SK-N-MC (cell line): ENCODE results near the gene GMDS.

Experiments used
- DNase-seq: peaks from one replicate; pipeline ENCODE4 v3.0.0-alpha.2; 2011; ENCODE audit warnings: low read depth, low spot score
- H3K27ac ChIP-seq: fragments of 200-600 bp; sonication (generic); 2 replicates; pipeline ENCODE4 v1.5.1; 2016; ENCODE audit warnings: mixed run types
- H3K36me3 ChIP-seq: fragments of 200-600 bp; sonication (generic); 2 replicates; pipeline ENCODE4 v1.6.1; 2017; ENCODE audit warnings: antibody characterized with exemption, low read length, mixed read lengths; ENCODE audit not compliant: insufficient read depth
- H3K4me3 ChIP-seq: fragments of 200-600 bp; sonication (generic); 2 replicates; pipeline ENCODE4 v1.5.1; 2016
- H3K9ac ChIP-seq: fragments of 200-600 bp; sonication (generic); 2 replicates; pipeline ENCODE4 v1.8.0; 2017; ENCODE audit warnings: mixed run types, mixed read lengths; ENCODE audit not compliant: insufficient read length
- H3K9me3 ChIP-seq: fragments of 200-600 bp; sonication (generic); 2 replicates; pipeline ENCODE4 v1.6.1; 2017; ENCODE audit warnings: low read depth, mild to moderate bottlenecking, antibody characterized with exemption, low read length, moderate library complexity, mixed read lengths
- EZH2 ChIP-seq: fragments of 200-600 bp; sonication (generic); IDR thresholded peaks from one replicate; pipeline ENCODE4 v1.6.1; 2017; ENCODE audit warnings: antibody characterized with exemption
- FOXP2 ChIP-seq: optimal IDR thresholded peaks from 2 replicates; pipeline ENCODE3; 2011; ENCODE audit warnings: mild to moderate bottlenecking, moderate library complexity; ENCODE audit not compliant: insufficient read depth; ENCODE audit errors: extremely low read length, control extremely low read depth
- POLR2AphosphoS5 ChIP-seq: IDR thresholded peaks from 2 replicates; pipeline ENCODE4 v1.6.1; 2012; ENCODE audit warnings: mild to moderate bottlenecking, low read depth, low read length, borderline replicate concordance

Gene GMDS

DNA sequence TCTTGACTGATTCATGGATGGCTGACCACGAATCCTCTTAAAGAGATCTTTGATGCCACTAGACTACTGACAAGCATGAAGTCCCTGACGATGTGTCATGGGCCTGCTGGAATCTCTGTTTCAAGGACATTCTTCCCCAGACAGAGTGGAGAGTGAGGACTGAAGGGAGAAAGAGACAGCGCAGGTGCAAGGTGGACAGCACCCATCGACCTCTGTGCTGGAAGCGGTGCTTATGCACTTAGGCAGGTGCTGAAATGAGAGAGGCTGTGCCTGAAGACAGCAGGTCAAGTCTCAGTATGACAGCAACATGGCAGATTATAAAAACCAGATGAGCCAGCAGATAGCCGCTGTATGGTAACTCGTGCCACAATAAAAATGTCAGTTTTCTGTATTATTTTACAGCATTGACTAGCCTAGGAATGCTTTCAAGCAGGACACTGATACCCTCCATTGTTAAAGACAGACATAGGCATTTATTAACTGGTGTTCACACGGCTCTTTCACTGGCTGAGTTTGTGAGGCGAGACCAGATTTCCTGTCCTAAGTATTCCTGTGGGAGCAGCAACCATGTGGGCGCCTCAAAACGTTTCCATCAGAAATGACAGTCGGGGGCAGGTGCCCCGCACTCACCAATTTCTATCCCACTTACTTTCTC lies 588.2 kb downstream of the GMDS start:
- TF ChIP-seq POLR2AphosphoS5 (no peak), EZH2 (no peak), FOXP2 (no peak)
- H3K9me3 ChIP-seq = no peaks in the 10 kb centered on the region
- no peak overlapping the region for H3K9ac ChIP-seq
- no peaks in the 10 kb centered on the region for H3K36me3 ChIP-seq
- no peak overlapping the region for H3K4me3 ChIP-seq
- no peak overlapping the region for H3K27ac ChIP-seq
- DNase-seq = no peak

GRCh38 chr6:1654054-1654453 lies 591.4 kb downstream of the GMDS start:
- Histone ChIP-seq H3K36me3 (no peaks in the 10 kb centered on the region), H3K9me3 (no peaks in the 10 kb centered on the region), H3K27ac (no peak overlapping the region), H3K9ac (no peak overlapping the region), H3K4me3 (no peak overlapping the region)
- no peak for DNase-seq
- TF ChIP-seq FOXP2 (no peak), EZH2 (no peak), POLR2AphosphoS5 (no peak)

DNA sequence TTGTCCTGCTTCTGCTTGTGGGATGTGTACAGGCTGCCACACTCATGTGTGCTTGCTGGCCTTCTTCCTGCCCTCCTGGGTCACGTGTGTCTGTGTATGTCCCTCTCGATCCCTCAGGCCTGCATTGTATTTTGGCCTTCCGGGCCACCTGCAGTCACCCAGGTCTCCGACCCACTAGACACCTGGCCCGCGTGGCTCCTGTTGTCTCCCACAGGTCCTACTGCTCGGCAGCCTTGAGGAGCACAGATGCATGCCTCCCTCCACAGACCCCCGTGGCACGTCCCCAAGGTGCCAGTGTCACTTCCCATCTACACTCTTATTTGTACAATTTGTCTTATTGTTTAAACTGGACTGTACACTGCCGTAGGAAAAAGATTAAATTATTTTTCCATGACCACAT lies 592.6 kb downstream of the GMDS start:
- no peak for DNase-seq
- Histone ChIP-seq H3K9ac (no peak overlapping the region), H3K36me3 (no peaks in the 10 kb centered on the region), H3K27ac (no peak overlapping the region), H3K4me3 (no peak overlapping the region), H3K9me3 (no peaks in the 10 kb centered on the region)
- TF ChIP-seq EZH2 = no peak

GRCh38 chr6:1651362-1651761 lies 594.0 kb downstream of the GMDS start:
- Histone ChIP-seq H3K9me3 (no peaks in the 10 kb centered on the region), H3K27ac (no peak overlapping the region), H3K9ac (no peak overlapping the region), H3K36me3 (no peaks in the 10 kb centered on the region), H3K4me3 (no peak overlapping the region)
- TF ChIP-seq FOXP2 = no peak
- TF ChIP-seq POLR2AphosphoS5 = no peak
- no peak for TF ChIP-seq EZH2
- no peak for DNase-seq

DNA sequence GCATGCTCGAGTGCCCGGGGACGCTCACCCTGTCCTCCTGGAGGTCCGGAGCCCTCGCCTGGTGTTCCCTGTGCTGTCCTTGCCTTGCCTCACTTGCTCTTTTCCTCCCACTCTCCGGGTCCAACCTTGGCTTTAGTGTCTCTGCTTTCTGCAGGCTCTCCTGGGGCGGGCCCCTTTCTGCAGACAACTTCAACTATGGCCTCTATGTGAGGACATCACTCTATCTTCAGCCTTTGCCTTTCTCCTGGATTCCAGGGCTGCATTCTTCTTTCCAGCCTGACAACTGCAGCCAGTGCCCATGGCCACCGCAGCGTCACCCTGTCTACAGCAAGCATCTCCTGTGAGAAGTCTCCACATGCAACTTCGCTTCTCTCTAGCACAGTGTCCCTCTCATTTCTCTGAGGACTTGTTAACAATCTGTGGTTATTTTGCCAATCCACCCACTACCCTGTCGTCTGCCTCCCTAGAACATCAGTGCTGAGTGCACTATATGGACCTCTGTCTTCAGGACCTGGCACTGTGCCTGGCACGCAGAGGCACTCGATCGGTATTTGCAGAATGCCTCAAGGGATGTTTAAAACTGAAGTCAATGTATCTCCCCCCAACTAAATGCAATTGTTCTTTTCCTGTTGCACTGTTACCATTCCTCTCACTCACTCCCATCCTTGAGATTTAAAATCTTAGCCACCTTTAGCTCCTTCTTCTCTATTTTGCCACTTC lies 599.8 kb downstream of the GMDS start:
- no peak for TF ChIP-seq FOXP2
- no peak for TF ChIP-seq POLR2AphosphoS5
- TF ChIP-seq EZH2 = no peak
- Histone ChIP-seq H3K9ac (no peak overlapping the region), H3K9me3 (no peaks in the 10 kb centered on the region), H3K27ac (no peak overlapping the region), H3K4me3 (no peak overlapping the region), H3K36me3 (no peaks in the 10 kb centered on the region)
- DNase-seq = no peak

DNA sequence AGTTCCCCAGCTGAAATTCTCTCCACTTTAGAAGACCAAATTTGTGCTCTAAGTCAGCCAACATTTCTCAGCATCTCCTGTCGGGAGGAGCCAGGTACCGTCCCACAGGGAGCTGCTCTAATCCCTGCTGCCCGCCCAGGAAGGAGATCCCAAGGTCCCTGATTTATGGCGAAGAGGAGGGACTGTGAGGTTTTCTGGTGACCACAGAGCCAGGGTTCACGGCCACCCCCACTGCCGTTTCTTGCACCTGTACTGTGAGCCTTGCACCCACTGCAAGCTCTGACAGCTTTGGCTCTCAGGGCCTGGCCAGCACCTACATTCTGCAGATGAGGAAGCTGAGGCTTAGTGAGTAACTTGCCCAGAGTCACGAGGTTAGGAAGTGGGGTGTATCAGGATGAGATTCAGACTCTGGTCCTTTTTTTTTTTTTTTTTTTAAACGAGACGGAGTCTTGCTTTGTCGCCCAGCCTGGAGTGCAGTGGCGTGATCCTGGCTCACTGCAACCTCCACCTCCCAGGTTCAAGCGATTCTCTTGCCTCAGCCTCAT lies 600.8 kb downstream of the GMDS start:
- no peak overlapping the region for H3K4me3 ChIP-seq

DNA sequence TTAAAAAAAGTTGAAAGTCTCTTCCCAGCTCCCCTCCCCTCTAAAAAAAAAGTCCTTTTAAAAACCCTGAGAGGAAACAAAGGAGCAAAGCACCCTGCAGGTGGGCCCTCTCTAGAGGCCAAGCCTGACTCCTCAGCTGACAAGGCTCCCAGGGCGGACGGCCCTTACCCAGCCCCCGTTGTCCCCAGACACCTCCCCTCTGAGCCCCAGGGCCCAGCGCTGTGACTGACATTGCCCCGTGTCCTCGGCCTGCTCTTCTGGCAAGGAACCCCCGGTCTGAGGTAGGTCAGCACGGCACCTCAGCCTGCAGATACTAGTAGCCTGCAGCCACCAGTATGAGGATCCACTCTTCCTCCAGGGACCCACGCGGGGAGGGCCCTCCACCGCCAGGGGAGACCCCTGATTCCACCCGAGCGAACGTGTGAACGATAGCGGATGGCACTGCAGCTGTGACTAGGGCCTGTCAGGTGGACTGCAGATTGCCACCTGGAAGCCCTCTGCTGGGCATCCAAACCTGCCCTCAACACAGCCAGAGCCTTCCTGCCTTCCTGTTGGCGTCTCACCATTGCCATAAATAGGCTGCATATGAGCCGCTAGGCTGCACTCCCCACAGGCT lies 601.5 kb downstream of the GMDS start:
- H3K27ac ChIP-seq = no peak overlapping the region
- H3K9ac ChIP-seq = no peak overlapping the region
- H3K4me3 ChIP-seq = no peak overlapping the region
- no peak for TF ChIP-seq EZH2
- TF ChIP-seq FOXP2 = no peak
- no peak for TF ChIP-seq POLR2AphosphoS5
- DNase-seq = no peak
- H3K9me3 ChIP-seq = no peaks in the 10 kb centered on the region
- H3K36me3 ChIP-seq = no peaks in the 10 kb centered on the region

More for the DNA sequence above, 600.8 kb downstream of the GMDS start:
- no peak overlapping the region for H3K27ac ChIP-seq
- no peak overlapping the region for H3K9ac ChIP-seq
- DNase-seq = no peak
- no peak for TF ChIP-seq FOXP2
- no peak for TF ChIP-seq POLR2AphosphoS5
- no peak for TF ChIP-seq EZH2
- no peaks in the 10 kb centered on the region for H3K9me3 ChIP-seq
- H3K36me3 ChIP-seq = no peaks in the 10 kb centered on the region

DNA sequence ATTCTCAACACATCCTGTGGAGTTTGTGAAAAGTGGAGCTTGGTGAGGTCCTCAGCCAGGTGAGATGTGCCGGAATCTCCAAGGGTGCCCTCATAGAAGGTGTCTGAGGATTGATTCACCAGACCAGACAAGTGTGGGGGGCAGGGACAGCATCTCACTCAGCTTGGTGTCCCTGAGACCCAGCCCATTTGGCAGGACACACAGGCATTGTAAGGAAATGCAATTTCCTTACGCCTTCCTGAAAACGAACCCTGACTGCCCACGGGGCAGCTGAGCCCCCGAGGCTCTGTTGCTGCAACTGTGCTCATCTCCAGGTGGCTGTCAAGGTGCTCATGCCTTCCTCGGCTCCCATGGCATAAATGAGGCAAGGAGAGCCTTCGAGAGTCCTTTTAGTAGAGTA lies 602.3 kb downstream of the GMDS start:
- Histone ChIP-seq H3K27ac (no peak overlapping the region), H3K9me3 (no peaks in the 10 kb centered on the region), H3K36me3 (no peaks in the 10 kb centered on the region), H3K9ac (no peak overlapping the region), H3K4me3 (no peak overlapping the region)
- no peak for DNase-seq
- no peak for TF ChIP-seq POLR2AphosphoS5
- TF ChIP-seq FOXP2 = no peak
- no peak for TF ChIP-seq EZH2

DNA sequence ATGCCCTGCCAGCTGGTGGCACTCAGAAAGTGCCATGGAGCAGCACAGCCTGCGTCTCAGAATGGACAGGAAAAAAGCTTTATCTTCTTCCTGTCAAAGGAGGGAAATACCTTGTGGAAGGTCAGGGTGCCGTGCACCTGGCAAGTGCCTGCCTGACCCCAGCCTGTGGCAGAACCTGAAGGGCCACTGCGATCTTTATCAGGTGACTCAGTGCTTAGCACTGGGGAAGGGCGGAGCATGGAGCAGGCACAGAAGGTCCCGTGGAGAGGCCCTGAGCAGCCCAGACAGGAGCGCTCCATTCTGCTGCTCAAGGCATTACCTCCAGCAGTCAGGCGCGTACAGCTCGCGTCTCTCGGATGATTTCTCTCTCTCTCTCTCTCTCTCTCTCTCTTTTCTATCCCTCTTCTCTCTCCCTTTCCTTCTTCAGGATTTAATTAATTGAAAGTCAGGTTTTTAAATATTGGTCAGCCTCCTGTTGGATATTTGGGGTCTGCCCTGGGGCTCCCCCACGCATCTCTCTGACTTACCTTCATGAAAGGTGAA lies 604.0 kb downstream of the GMDS start:
- Histone ChIP-seq H3K9me3 (no peaks in the 10 kb centered on the region), H3K4me3 (no peak overlapping the region), H3K36me3 (no peaks in the 10 kb centered on the region), H3K9ac (no peak overlapping the region), H3K27ac (no peak overlapping the region)
- DNase-seq = no peak
- no peak for TF ChIP-seq POLR2AphosphoS5
- no peak for TF ChIP-seq FOXP2
- no peak for TF ChIP-seq EZH2
